ENCODE results near the gene KCNIP3. TPM values are rescaled to one million over a fixed set of nuclear protein-coding genes. Genes with fewer than 3 reads are reported as not detected.

KCNIP3 gene
- total RNA-seq, 3 donors from 2014 or later, result 3.0 to 12.5 (median 4.1) TPM

DNA sequence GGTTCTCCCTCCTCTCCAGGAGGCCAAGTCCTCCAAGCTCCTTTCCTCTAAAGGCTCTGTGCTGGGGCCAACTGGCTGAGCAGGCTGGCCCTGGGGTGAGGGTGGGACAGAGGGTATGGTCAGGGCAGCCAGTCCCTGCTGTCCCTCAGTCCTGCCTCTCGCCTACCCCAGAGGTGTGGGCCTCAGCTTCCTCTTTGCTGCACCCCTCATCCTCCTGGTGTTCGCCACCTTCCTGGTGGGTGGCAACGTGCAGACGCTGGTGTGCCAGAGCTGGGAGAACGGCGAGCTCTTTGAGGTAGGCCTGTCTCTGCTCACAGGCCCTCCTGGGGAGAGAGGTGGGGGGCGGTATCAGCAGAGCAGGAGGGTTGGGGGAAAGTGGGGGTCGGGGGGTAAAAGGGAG is 16.1 kb upstream of the KCNIP3 start:
- intact Hi-C loops (cut with DNase I, micrococcal nuclease), result no loop called here
- Histone ChIP-seq H3K4me1 (ENCODE audit: low read depth) (peaks cover 9% of the 10 kb centered on the region), H3K36me3 (ENCODE audit: low read depth) (no peaks in the 10 kb centered on the region), H3K9me3 (no peaks in the 10 kb centered on the region), H3K4me3 (no peak overlapping the region)
- DNase-seq (peak in 2 of 3 donors; percentile 12 to 15), ATAC-seq (no peak)
- no peak for TF ChIP-seq CTCF (IDR thresholded peaks at IDR 0.05)

- peaks cover 1% of the 10 kb centered on the region for H3K4me1 ChIP-seq (ENCODE audit: low read depth)
- ATAC-seq (no peak), DNase-seq (peak in 2 of 3 donors; percentile 16 to 19)
- no peaks in the 10 kb centered on the region for H3K36me3 ChIP-seq (ENCODE audit: low read depth)
- intact Hi-C loops (cut with DNase I, micrococcal nuclease), result no loop called here
- TF ChIP-seq CTCF (IDR thresholded peaks at IDR 0.05), result no peak
- no peaks in the 10 kb centered on the region for H3K9me3 ChIP-seq
- H3K4me3 ChIP-seq, result no peak overlapping the region
Measured at GRCh38 chr2:95281786-95282185, 15.4 kb upstream of the KCNIP3 start.

GRCh38 chr2:95282458-95282857 is 14.7 kb upstream of the KCNIP3 start:
- intact Hi-C loops (cut with DNase I, micrococcal nuclease), result no loop called here
- ATAC-seq, result no peak
- H3K4me1 ChIP-seq (ENCODE audit: low read depth), result no peaks in the 10 kb centered on the region
- no peak overlapping the region for H3K4me3 ChIP-seq
- no peaks in the 10 kb centered on the region for H3K9me3 ChIP-seq
- peak in 1 of 3 donors; percentile 7 for DNase-seq
- no peaks in the 10 kb centered on the region for H3K36me3 ChIP-seq (ENCODE audit: low read depth)
- TF ChIP-seq CTCF (IDR thresholded peaks at IDR 0.05), result no peak

DNA sequence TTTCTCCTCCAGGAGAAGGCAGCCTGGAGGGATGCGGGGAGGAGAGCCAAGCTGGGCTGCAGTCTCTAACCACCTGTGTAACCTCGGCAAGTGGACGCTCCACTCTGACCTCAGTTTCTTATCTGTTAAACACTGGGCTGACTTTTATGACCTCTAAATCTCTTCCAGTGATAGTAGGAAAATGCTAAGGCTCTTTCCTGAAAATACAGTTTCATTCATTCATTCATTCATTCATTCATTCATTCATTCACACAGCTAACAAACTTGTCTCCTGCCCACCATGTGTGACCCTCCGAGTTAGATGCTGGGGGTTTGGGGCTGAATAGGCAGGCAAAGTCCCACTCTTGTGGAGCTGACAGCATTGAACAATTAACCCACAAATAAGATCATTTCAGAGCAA is 13.6 kb upstream of the KCNIP3 start:
- Histone ChIP-seq H3K4me3 (no peak overlapping the region), H3K4me1 (ENCODE audit: low read depth) (no peaks in the 10 kb centered on the region), H3K36me3 (ENCODE audit: low read depth) (no peaks in the 10 kb centered on the region), H3K9me3 (no peaks in the 10 kb centered on the region)
- no peak for TF ChIP-seq CTCF (IDR thresholded peaks at IDR 0.05)
- no peak for ATAC-seq
- intact Hi-C loops (cut with DNase I, micrococcal nuclease), result no loop called here
- no peak for DNase-seq

- Histone ChIP-seq H3K4me1 (ENCODE audit: low read depth) (no peaks in the 10 kb centered on the region), H3K9me3 (no peaks in the 10 kb centered on the region), H3K36me3 (ENCODE audit: low read depth) (no peaks in the 10 kb centered on the region), H3K4me3 (no peak overlapping the region)
- DNase-seq (no peak), ATAC-seq (no peak)
- intact Hi-C loops (cut with DNase I, micrococcal nuclease), result no loop called here
- no peak for TF ChIP-seq CTCF (IDR thresholded peaks at IDR 0.05)
Measured at GRCh38 chr2:95284886-95285541, 12.1 kb upstream of the KCNIP3 start.

- no peaks in the 10 kb centered on the region for H3K36me3 ChIP-seq (ENCODE audit: low read depth)
- TF ChIP-seq CTCF (IDR thresholded peaks at IDR 0.05), result no peak
- intact Hi-C loops (cut with DNase I, micrococcal nuclease), result no loop called here
- H3K4me1 ChIP-seq (ENCODE audit: low read depth), result no peaks in the 10 kb centered on the region
- ATAC-seq, result no peak
- no peaks in the 10 kb centered on the region for H3K9me3 ChIP-seq
- no peak for DNase-seq
- no peak overlapping the region for H3K4me3 ChIP-seq
Measured at GRCh38 chr2:95285542-95285932, 11.6 kb upstream of the KCNIP3 start.

Data from mucosa of descending colon (tissue), 3 donors.